Measurements from ENCODE around the gene NPSR1. TPM values are rescaled to one million over a fixed set of nuclear protein-coding genes. Genes with fewer than 3 reads are reported as not detected.

The NPSR1 gene
- total RNA-seq, 1 experiment from 2014 or later: not detected

DNA sequence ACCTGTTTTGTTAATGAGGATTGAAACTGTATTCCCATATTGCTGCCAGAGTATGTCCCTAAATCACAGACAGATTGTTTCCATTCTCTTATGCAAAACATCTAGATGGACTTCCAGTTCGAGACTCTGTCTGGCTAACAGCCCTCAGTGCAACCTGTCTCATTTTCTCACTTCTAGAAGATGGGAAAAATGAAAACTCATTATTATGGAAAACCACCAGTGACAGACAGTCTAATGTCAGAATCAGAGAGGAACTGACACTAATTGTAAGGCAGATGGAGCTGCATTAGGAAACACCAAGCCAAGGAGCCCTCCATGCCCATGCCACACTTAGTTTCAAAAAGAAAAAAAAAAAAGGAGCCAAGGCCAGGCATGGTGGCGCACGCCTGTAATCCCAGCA, 61.6 kb downstream of the NPSR1 start:
- Histone ChIP-seq H3K14ac (ENCODE audit: insufficient read depth, low read length) (no peak overlapping the region), H2BK12ac (ENCODE audit: insufficient read length, low read depth, low read length) (no peak overlapping the region), H3K56ac (ENCODE audit: insufficient read length, low read depth, low read length) (no peak overlapping the region), H3K23me2 (ENCODE audit: insufficient read length, low read depth, low read length, poor library complexity, severe bottlenecking) (no peaks in the 10 kb centered on the region), H4K5ac (ENCODE audit: insufficient read length, low read depth, low read length) (no peak overlapping the region), H3K9me3 (ENCODE audit: control insufficient read depth, low read depth, low read length) (no peaks in the 10 kb centered on the region), H2AFZ (ENCODE audit: low read length) (no peak overlapping the region), H2BK20ac (ENCODE audit: low read depth, low read length, poor library complexity, severe bottlenecking) (no peak overlapping the region), H2BK120ac (ENCODE audit: low read depth, low read length, poor library complexity, severe bottlenecking) (no peak overlapping the region), H3K4me2 (ENCODE audit: insufficient read depth, insufficient read length, low read length) (no peak overlapping the region), H3K23ac (ENCODE audit: insufficient read length, low read depth, low read length) (no peak overlapping the region), H3K79me1 (ENCODE audit: insufficient read depth, low read depth, low read length, poor library complexity, severe bottlenecking) (no peaks in the 10 kb centered on the region), H3K27ac (ENCODE audit: insufficient read length, low read depth, low read length) (no peak overlapping the region), H3K4me1 (ENCODE audit: insufficient read depth, low read length) (no peaks in the 10 kb centered on the region; the same call in 1 of the 2 replicates), H3K4ac (ENCODE audit: low read depth, low read length) (no peak overlapping the region), H4K8ac (replicated peaks; ENCODE audit: insufficient read length, low read depth, low read length) (no peak overlapping the region), H4K91ac (ENCODE audit: insufficient read length, low read depth, low read length) (no peak overlapping the region), H4K20me1 (ENCODE audit: control insufficient read depth, insufficient read depth, insufficient read length) (no peaks in the 10 kb centered on the region), H3K27me3 (ENCODE audit: insufficient read depth, low read length) (peaks cover 2% of the 10 kb centered on the region; the same call in 1 of the 2 replicates), H2AK5ac (ENCODE audit: insufficient read length, low read length) (no peak overlapping the region), H3T11ph (ENCODE audit: low read length) (no peak overlapping the region), H2BK5ac (ENCODE audit: insufficient read length, low read length) (no peak overlapping the region), H2BK15ac (ENCODE audit: low read depth, low read length) (no peak overlapping the region), H3K18ac (ENCODE audit: insufficient read length, low read depth, low read length) (no peak overlapping the region), H3K79me2 (ENCODE audit: insufficient read depth, low read length) (no peaks in the 10 kb centered on the region), H3K9ac (ENCODE audit: extremely low read depth, insufficient read length, low read length) (no peak overlapping the region)
- no peak for DNase-seq
- Mint-ChIP-seq H3K27me3 (ENCODE audit: low read depth) (peaks cover 1% of the 10 kb centered on the region; the same call in 1 of the 2 replicates), H3K4me1 (peaks cover 0 to 3% of the 10 kb centered on the region in 2 experiments; a peak in 2 of 4 replicates), H3K4me3 (no peak overlapping the region), H3K36me3 (ENCODE audit: insufficient read depth in 1 of 3, low read depth in 3 of 3) (no peaks in the 10 kb centered on the region), H3K9me3 (no peaks in the 10 kb centered on the region), H3K27ac (no peak overlapping the region)
- TF ChIP-seq, protein P1, sequence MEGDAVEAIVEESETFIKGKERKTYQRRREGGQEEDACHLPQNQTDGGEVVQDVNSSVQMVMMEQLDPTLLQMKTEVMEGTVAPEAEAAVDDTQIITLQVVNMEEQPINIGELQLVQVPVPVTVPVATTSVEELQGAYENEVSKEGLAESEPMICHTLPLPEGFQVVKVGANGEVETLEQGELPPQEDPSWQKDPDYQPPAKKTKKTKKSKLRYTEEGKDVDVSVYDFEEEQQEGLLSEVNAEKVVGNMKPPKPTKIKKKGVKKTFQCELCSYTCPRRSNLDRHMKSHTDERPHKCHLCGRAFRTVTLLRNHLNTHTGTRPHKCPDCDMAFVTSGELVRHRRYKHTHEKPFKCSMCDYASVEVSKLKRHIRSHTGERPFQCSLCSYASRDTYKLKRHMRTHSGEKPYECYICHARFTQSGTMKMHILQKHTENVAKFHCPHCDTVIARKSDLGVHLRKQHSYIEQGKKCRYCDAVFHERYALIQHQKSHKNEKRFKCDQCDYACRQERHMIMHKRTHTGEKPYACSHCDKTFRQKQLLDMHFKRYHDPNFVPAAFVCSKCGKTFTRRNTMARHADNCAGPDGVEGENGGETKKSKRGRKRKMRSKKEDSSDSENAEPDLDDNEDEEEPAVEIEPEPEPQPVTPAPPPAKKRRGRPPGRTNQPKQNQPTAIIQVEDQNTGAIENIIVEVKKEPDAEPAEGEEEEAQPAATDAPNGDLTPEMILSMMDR (conservative IDR thresholded peaks at IDR 0.05): no peak
- WGBS (ENCODE audit: extremely low coverage, insufficient read length, low lambda C conversion rate): no CpG with 5 or more reads among the region's 3 CpGs
